HepG2 (cell line): Measurements from ENCODE around the gene PKP4. TPM values are rescaled to one million over a fixed set of nuclear protein-coding genes. Genes with fewer than 3 reads are reported as not detected.

Experiments
- ATAC-seq: fragments of 200-7000 bp; cut with Tn5 transposase; 3 replicates; pipeline ENCODE4 v1.9.1; 2020; ENCODE audit warnings: mild to moderate bottlenecking, moderate library complexity
- BruUV-seq: library from RNA; stranded (reverse); fragments of 400-500 nt; replicated peaks from 2 replicates; lab custom pipeline; 2021; lab: Mats Ljungman, UMichigan
- CTCF ChIA-PET: fragments of 300-600 bp; formaldehyde crosslinking; extraction: SDS; loops from one replicate; lab custom pipeline; 2021; ENCODE audit warnings: low total read pairs, inconsistent platforms, low intra/inter-chr PET ratio; lab: Yijun Ruan, JAX
- POLR2A ChIA-PET: fragments of 350-600 bp; sonication (Branson Sonifier 250); formaldehyde crosslinking; loops from one replicate; lab custom pipeline; 2020; ENCODE audit warnings: antibody characterized with exemption, inconsistent platforms; lab: Yijun Ruan, JAX
- DNase-seq: peaks from one replicate; pipeline ENCODE4 v3.0.0-alpha.2; 2015; ENCODE audit warnings: low spot score
- FAIRE-seq: peaks from 3 replicates; lab custom pipeline; 2011; peaks lifted over from hg19 to GRCh38; lab: Jason Lieb, UNC
- H2AFZ ChIP-seq: one replicate; pipeline ENCODE4 v1.6.1; 2011; ENCODE audit warnings: low read length, inconsistent platforms
- H3K27ac ChIP-seq: fragments of 300-600 bp; 3 replicates; pipeline ENCODE4 v1.8.0; 2011; ENCODE audit warnings: mixed run types, mild to moderate bottlenecking, mixed read lengths, low read length, inconsistent platforms; ENCODE audit not compliant: insufficient read depth; ENCODE audit errors: extremely low read length
- H3K27me3 ChIP-seq, 2 experiments: fragments of 200-600 bp in 1 of 2; 2 replicates in 1 of 2; 3 replicates in 1 of 2; pipeline versions ENCODE4 v1.6.0 to v1.8.0; 2011; ENCODE audit warnings: low read length in 2 of 2, mild to moderate bottlenecking in 2 of 2, moderate library complexity in 2 of 2, inconsistent platforms in 1 of 2; ENCODE audit not compliant: insufficient read depth in 2 of 2, control insufficient read depth in 1 of 2
- H3K36me3 ChIP-seq, 2 experiments: fragments of 200-600 bp in 1 of 2; replicated peaks in 1 of 2; 2 replicates in 1 of 2; 3 replicates in 1 of 2; pipeline versions ENCODE4 v1.5.1 to v1.8.0; 2011; ENCODE audit warnings: low read length in 2 of 2, inconsistent platforms in 1 of 2; ENCODE audit not compliant: insufficient read depth in 2 of 2, control insufficient read depth in 1 of 2
- H3K4me1 ChIP-seq: 2 replicates; pipeline ENCODE4 v1.5.1; 2012; ENCODE audit warnings: low read length, inconsistent platforms; ENCODE audit not compliant: insufficient read depth
- H3K4me2 ChIP-seq: 2 replicates; pipeline ENCODE4 v1.6.0; 2011; ENCODE audit warnings: low read depth, low read length, inconsistent platforms
- H3K4me3 ChIP-seq, 3 experiments: fragments of 200-600 bp in 1 of 3; sonication (generic), shearing (Covaris generic) in 1 of 3; replicated peaks in 1 of 3; 2 replicates each; pipeline ENCODE4 v1.5.1; 2011 to 2016; ENCODE audit warnings: low read length in 3 of 3, inconsistent platforms in 2 of 3, low read depth in 2 of 3, mild to moderate bottlenecking in 2 of 3, control low read depth in 1 of 3, mixed read lengths in 1 of 3; ENCODE audit not compliant: insufficient read depth in 1 of 3
- H3K79me2 ChIP-seq: one replicate; pipeline ENCODE4 v1.6.1; 2011; ENCODE audit warnings: low read length, inconsistent platforms; ENCODE audit not compliant: insufficient read depth
- H3K9ac ChIP-seq: 2 replicates; pipeline ENCODE4 v1.6.0; 2011; ENCODE audit warnings: mild to moderate bottlenecking, low read depth, low read length, inconsistent platforms; ENCODE audit not compliant: insufficient read depth
- H3K9me3 ChIP-seq: 2 replicates; pipeline ENCODE4 v1.5.1; 2012; ENCODE audit warnings: mild to moderate bottlenecking, low read length
- H4K20me1 ChIP-seq: 2 replicates; pipeline ENCODE4 v1.6.0; 2011; ENCODE audit warnings: inconsistent platforms, mild to moderate bottlenecking, low read length, moderate library complexity; ENCODE audit not compliant: insufficient read depth
- ARNT ChIP-seq: fragments of 450-650 bp; IDR thresholded peaks from 2 replicates; pipeline ENCODE4 v1.6.1; 2017
- CSRNP1 ChIP-seq: sonication (generic); formaldehyde crosslinking; IDR thresholded peaks from 2 replicates; pipeline ENCODE4 v1.8.1; 2023; ENCODE audit warnings: mild to moderate bottlenecking, missing genetic modification reagents
- ESRRA ChIP-seq: sonication (generic); formaldehyde crosslinking; IDR thresholded peaks from 2 replicates; pipeline ENCODE4 v1.5.1; 2020; ENCODE audit warnings: mild to moderate bottlenecking, low read depth, missing genetic modification reagents
- KDM2A ChIP-seq: sonication (generic); formaldehyde crosslinking; IDR thresholded peaks from 2 replicates; pipeline ENCODE4 v1.4.0; 2020; ENCODE audit warnings: low read depth, missing genetic modification reagents, borderline replicate concordance
- SCMH1 ChIP-seq: sonication (generic); formaldehyde crosslinking; IDR thresholded peaks from 2 replicates; pipeline ENCODE4 v1.9.0; 2021; ENCODE audit warnings: missing genetic modification reagents, mild to moderate bottlenecking, borderline replicate concordance
- TERF1 ChIP-seq: sonication (generic); formaldehyde crosslinking; IDR thresholded peaks from 2 replicates; pipeline ENCODE4 v1.8.0; 2022; ENCODE audit warnings: mild to moderate bottlenecking, missing genetic modification reagents, moderate library complexity
- ZBTB39 ChIP-seq: sonication (generic); formaldehyde crosslinking; IDR thresholded peaks from 2 replicates; pipeline ENCODE4 v1.5.0; 2020; ENCODE audit warnings: missing genetic modification reagents
- ZNF160 ChIP-seq: sonication (generic); formaldehyde crosslinking; IDR thresholded peaks from 2 replicates; pipeline ENCODE4 v1.8.0; 2022; ENCODE audit warnings: mild to moderate bottlenecking, inconsistent platforms, missing genetic modification reagents
- ZNF619 ChIP-seq: sonication (generic); formaldehyde crosslinking; IDR thresholded peaks from 2 replicates; pipeline ENCODE4 v1.4.0; 2020; ENCODE audit warnings: mild to moderate bottlenecking, missing genetic modification reagents
- WGBS: methylation state at CpG from one replicate; pipeline ENCODE4 v1.1.6; 2017; ENCODE audit warnings: low lambda C conversion rate; 5-methylcytosine and 5-hydroxymethylcytosine counted together
- in situ Hi-C: cut with HindIII; loops from 2 replicates; pipeline ENCODE4 v1.10.0; 2017; ENCODE audit warnings: low pct_unique_long_range_greater_than_20kb; ENCODE audit not compliant: extremely low pct_ligation_motif_present
- intact Hi-C: fragments of 100-400 bp; cut with micrococcal nuclease; formaldehyde crosslinking; loops from one replicate; pipeline ENCODE4 v1.10.0; 2022; ENCODE audit not compliant: unreplicated experiment
- polyA plus RNA-seq, 8 experiments: library from polyadenylated mRNA; depleted of rRNA in 3 of 8; stranded (reverse) in 7 of 8; unstranded in 1 of 8; fragments of >200 nt; fragmentation: Illumina TruSeq in 4 of 8; extraction: Trizol in 4 of 8; gene quantifications; 2 replicates each; pipeline versions ENCODE4 v1.2.1 to v1.2.3, GENCODE V29; 2011 to 2016; ENCODE audit warnings: low read depth in 4 of 8, missing spikeins in 1 of 8, mixed read lengths in 1 of 8; ENCODE audit not compliant: insufficient read depth in 1 of 8
- total RNA-seq, 5 experiments: library from RNA; depleted of rRNA; stranded (reverse); fragments of >200 nt; fragmentation: Illumina TruSeq; extraction: Trizol; gene quantifications; 2 replicates each; pipeline ENCODE4 v1.2.3, GENCODE V29; 2016; ENCODE audit warnings: low read depth in 1 of 5

Gene PKP4
- total and polyA plus RNA-seq, 2 of the 13 experiments (the other 11 are each of a cell fraction or from before 2014, with no cell fraction given) = 80.9 to 90.5 TPM

GRCh38 chr2:158407031-158407430 is 49.7 kb upstream of the PKP4 start:
- TF ChIP-seq ZNF160 (no peak), ESRRA (CRISPR knock-in tag) (no peak), ZNF619 (CRISPR knock-in tag) (no peak), KDM2A (CRISPR knock-in tag) (no peak), TERF1 (CRISPR knock-in tag) (no peak), SCMH1 (CRISPR knock-in tag) (no peak), ZBTB39 (no peak), ARNT (no peak), CSRNP1 (no peak)
- Histone ChIP-seq H3K9me3 (no peaks in the 10 kb centered on the region), H3K27ac (no peak overlapping the region), H3K79me2 (no peaks in the 10 kb centered on the region), H3K4me2 (no peak overlapping the region), H3K4me3 (no peak overlapping the region), H3K4me1 (no peaks in the 10 kb centered on the region), H3K27me3 (0 out of 5 replicates have a peak, but pooled peaks cover 0 to 4% of the 10 kb centered on the region in 2 experiments), H3K36me3 (no peaks in the 10 kb centered on the region), H4K20me1 (no peaks in the 10 kb centered on the region), H3K9ac (no peak overlapping the region), H2AFZ (no peak overlapping the region)
- ChIA-PET CTCF (no interaction called here), POLR2A (no interaction called here)
- no TSS peak for BruUV-seq
- FAIRE-seq (no peak), ATAC-seq (no peak), DNase-seq (no peak)
- in situ Hi-C loops = no loop called here
- WGBS = 8% methylated on average over 3 of the region's 3 CpGs
- intact Hi-C loops = no loop called here
